Activated CD4-positive, alpha-beta T cell treated with anti-CD3 and anti-CD28 coated beads, Interleukin-2, Interleukin-6, amounts not matched to agents 100 ng/mL and 50 ng/mL, durations not matched to agents 16 hours and 8 hours (primary cell): ENCODE results near the gene PRMT7.

ENCODE experiments used
- DNase-seq: peaks from one replicate; pipeline ENCODE4 v3.0.0-alpha.2; 2020

PRMT7 gene

GRCh38 chr16:68309799-68310198 lies 1.0 kb upstream of the PRMT7 start:
- peak; percentile 39 for DNase-seq

- DNase-seq: no peak
These were observed 414 bp upstream of the PRMT7 start for GRCh38 chr16:68310437-68310773.

GRCh38 chr16:68313116-68313515 lies 2.3 kb downstream of the PRMT7 start:
- no peak for DNase-seq

- peak; percentile 55 for DNase-seq
These were observed 8.5 kb downstream of the PRMT7 start for GRCh38 chr16:68319185-68319908.

GRCh38 chr16:68324336-68324735 lies 13.5 kb downstream of the PRMT7 start:
- DNase-seq: no peak

- no peak for DNase-seq
These were observed 14.1 kb downstream of the PRMT7 start for GRCh38 chr16:68324780-68325357.

GRCh38 chr16:68328151-68328859 lies 17.5 kb downstream of the PRMT7 start:
- DNase-seq: peak; percentile 84

- no peak for DNase-seq
These were observed 18.1 kb downstream of the PRMT7 start for GRCh38 chr16:68328860-68329390.

GRCh38 chr16:68331879-68332410 lies 21.1 kb downstream of the PRMT7 start:
- no peak for DNase-seq

GRCh38 chr16:68332411-68333121 lies 21.7 kb downstream of the PRMT7 start:
- peak; percentile 8 for DNase-seq

GRCh38 chr16:68335175-68335574 lies 24.4 kb downstream of the PRMT7 start:
- DNase-seq: no peak

GRCh38 chr16:68338326-68339119 lies 27.7 kb downstream of the PRMT7 start:
- DNase-seq: no peak

GRCh38 chr16:68339214-68339613 lies 28.4 kb downstream of the PRMT7 start:
- DNase-seq: no peak

- no peak for DNase-seq
These were observed 31.8 kb downstream of the PRMT7 start for GRCh38 chr16:68342620-68343019.

- DNase-seq: no peak
These were observed 32.3 kb downstream of the PRMT7 start for GRCh38 chr16:68343137-68343536.

- DNase-seq: no peak
These were observed 33.4 kb downstream of the PRMT7 start for GRCh38 chr16:68344252-68344651.

- no peak for DNase-seq
These were observed 34.6 kb downstream of the PRMT7 start for GRCh38 chr16:68345351-68345810.

- no peak for DNase-seq
These were observed 35.3 kb downstream of the PRMT7 start for GRCh38 chr16:68345958-68346635.

- DNase-seq: no peak
These were observed 36.2 kb downstream of the PRMT7 start for GRCh38 chr16:68346892-68347480.

- DNase-seq: no peak
These were observed 36.8 kb downstream of the PRMT7 start for GRCh38 chr16:68347605-68348004.
